ENCODE data around the gene CNNM1. TPM values are rescaled to one million over a fixed set of nuclear protein-coding genes. Genes with fewer than 3 reads are reported as not detected.

The CNNM1 gene
- total RNA-seq, 1 donor from 2014 or later = 0.61 TPM

DNA sequence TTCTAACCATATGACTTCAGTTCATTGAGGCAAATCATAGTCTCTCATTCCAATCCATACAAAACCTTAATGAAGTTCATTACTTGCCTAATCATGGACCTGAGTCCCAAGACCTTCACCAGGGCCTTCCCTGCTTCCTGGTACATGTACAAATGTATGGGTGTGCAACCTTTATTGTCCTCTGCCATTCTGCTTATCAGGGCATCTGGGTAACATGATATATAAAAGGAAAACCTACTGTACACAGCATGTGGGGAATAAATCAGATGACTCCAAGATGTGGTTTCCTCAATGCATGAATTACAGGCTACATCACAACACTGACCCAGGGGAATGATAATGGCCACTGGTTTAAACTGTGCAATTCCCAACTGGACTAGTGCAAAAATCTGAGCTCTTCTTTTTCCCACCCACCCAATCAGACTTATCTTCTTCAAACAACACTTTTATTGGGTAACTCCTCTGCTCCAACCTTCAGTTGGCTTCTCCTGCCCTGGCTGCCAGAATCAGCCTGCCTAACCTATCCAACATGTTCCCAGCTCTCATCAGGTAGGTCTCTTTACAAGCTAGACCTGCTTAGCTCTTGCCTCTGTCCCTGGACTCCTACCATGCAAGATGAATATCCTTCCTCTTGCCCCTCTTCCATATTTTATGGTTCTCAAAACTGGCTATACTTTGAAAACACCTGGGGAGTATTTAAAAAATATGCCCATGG, 89.9 kb downstream of the CNNM1 start:
- DNase-seq (ENCODE audit: low spot score) = no peak

DNA sequence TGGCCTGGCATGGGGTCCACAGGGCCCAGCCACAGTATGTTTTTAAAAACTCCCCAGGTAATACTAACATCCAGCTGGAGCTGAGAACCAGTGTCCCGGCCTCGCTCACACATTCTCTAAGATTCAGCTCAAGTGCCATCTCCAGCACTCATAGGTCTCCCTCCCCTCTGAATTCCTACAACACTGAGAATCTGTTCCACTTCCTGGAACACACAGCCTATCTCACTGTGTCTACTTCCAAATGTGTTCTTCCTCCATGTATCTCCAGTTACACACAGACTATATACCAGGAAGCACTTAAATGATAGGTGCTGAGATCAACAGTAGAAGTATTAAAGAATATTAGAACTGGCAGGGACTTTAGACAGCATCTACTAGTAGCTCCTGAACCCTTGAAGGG, 90.5 kb downstream of the CNNM1 start:
- DNase-seq (ENCODE audit: low spot score) = no peak

- DNase-seq (ENCODE audit: low spot score) = no peak
These were observed 92.1 kb downstream of the CNNM1 start for GRCh38 chr10:99421233-99421739.

DNA sequence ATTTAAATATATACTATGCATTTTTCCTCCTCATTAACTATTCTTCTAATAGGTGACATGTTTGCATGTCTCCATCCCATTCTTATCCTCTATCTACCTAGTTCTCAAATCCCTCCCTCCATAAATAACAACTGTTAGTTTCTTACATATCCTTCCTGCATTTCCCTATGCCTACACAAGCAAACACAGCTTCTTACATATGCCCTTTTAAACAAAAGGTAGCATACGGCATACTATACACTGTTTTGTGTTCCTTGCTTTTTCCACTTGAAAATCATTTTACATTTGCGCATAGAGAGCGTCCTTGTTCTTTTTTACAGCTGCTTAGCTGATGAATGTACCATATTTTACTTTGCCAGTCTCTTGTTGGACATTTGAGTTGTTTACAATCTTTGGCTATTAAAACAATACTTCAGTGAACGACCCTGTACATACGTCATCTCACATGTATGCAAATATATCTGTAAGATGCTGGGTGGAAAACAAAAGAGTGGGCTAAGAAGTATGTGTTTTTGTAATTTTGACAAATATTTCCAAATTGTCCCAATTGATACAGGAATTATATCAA, 93.5 kb downstream of the CNNM1 start:
- DNase-seq (ENCODE audit: low spot score) = no peak

GRCh38 chr10:99424656-99425055, 95.5 kb downstream of the CNNM1 start:
- DNase-seq (ENCODE audit: low spot score) = no peak

DNA sequence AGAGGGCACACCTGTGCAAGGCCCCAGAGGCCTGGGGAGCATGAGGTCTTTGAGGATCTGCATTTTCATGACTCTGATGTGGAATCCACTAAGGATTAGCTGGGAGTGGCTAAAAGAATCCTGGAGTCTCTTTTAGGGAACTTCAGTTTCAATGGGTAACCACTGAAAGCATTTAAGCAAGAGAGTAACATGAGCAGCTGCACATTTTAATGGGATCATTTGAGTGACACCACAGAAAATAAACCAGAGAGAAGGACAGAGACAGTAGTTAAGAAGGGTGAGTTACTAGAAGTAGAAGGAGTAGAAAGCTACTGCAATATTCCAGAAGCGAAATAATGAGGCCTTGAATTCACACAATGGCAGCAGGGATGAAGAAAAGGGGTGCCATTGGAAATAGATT, 96.0 kb downstream of the CNNM1 start:
- DNase-seq (ENCODE audit: low spot score) = no peak

GRCh38 chr10:99426689-99427088, 97.5 kb downstream of the CNNM1 start:
- DNase-seq (ENCODE audit: low spot score) = no peak

DNA sequence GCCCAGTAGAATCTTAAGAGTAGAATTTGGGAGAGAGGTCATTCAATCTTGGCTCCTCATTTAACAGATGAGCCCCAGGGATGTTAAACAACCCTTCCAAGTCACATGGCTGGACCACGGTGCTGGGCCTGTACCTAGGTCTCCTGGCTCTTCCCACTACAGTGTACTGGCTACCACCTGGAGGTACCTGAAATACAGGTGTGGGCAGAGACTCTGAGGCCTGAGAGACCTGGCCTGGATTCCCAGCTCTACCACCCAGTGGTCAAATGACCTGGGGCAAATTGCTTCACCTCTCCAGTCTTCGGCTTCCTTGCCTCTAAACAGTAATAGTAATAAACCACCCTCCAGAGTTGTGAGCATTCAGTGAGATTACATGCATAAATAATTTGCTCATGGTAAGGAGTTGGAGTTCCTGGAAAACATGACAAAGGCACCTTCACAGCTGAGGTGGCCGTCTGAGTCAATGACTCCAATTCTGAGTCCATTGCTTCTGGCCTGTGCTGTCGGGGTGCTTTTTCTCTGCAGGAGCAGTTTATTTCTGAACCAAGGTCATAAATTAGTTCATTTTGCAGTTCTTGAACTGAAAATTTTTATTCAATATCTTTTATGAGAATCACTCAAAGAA, 98.5 kb downstream of the CNNM1 start:
- DNase-seq (ENCODE audit: low spot score) = no peak

DNA sequence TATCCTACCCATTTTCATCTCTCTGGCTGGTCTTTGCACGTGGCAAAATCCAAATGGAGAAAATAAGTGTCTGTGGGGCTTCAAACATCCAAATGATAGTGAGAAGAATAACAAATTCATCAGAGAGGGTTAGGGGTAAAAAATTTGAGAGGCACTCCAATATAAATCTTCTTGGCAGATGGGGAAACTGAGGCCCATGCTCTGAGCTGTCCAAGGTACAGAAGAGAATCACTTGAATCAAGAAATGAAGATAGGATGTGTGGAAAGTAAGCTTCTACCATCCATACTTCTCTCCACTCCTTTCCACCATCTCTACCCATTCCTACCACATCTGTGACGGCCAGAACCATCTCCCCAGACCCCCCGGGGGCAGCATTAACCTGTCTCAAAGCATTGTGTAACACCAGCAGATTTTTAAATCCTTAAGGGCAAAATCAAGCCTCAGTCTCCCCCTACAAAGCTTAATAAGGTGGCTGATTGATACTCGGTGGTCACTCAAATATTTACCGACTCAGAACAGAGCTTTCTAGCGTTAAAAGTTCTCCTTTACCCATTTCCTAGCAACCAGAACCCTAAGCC, 100.5 kb downstream of the CNNM1 start:
- DNase-seq (ENCODE audit: low spot score) = no peak

DNA sequence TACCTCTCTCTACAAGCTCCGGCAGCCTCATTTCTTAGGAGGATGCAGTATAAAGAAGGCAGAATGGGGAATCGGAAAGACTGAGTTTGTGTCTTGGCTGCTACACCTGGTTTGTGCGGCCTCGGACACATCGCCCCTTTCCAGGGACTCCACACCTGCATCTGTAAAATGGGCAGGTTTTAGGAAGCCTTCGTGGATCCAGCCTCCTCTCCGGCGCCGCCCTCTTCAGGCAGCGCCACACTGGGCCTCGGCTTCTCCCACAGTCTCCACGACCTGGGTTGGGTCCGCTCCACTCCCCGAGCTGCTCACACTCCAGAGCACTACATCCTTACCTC, 100.9 kb downstream of the CNNM1 start:
- DNase-seq (ENCODE audit: low spot score) = no peak

DNA sequence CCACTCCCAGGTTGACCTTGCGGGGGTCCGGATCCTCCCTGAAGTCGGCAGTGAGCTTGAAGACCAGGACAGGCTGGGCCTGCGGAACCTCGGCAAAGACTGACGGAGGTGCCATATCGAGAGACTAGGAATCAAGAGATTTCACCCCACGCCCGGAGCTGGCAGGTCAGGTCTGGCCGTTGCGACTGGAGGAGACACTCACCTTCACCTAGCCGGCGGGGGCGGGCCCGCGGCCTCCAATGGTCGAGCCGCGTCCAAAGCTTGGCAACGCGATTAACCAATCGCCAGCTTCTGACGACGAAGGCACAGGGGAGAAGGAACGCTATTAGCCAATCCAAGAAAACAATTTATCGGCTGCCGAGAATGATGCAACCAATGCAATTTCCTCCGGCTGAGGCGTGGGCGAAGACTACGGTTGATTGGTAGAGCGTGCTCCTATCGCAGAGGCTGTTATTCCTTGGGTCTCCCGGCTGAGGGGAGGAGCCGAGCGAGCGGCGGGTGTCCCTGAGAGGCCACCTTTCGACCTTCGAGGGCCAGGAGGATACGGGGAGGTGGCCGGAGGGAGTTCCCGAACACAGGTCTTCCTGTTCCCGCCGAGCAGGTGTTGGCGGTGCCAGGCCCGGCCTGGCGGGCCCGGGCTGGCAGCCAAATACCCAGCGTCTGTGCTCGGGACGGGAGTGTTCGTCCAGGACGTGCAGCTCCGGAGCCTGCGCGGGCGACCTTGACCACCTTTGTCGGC, 101.5 kb downstream of the CNNM1 start, which contains the start of gene GOT1:
Gene GOT1, minus strand, starts transcription at position 174 of the 739 bp plus-strand sequence. Its CDS starts 59 bp downstream, at position 115.
- peak; percentile 97 for DNase-seq (ENCODE audit: low spot score)

GRCh38 chr10:99431190-99431760, 102.1 kb downstream of the CNNM1 start:
- no peak for DNase-seq (ENCODE audit: low spot score)

GRCh38 chr10:99432047-99432446, 102.9 kb downstream of the CNNM1 start:
- DNase-seq (ENCODE audit: low spot score) = no peak

GRCh38 chr10:99432881-99433280, 103.7 kb downstream of the CNNM1 start:
- DNase-seq (ENCODE audit: low spot score) = no peak

DNA sequence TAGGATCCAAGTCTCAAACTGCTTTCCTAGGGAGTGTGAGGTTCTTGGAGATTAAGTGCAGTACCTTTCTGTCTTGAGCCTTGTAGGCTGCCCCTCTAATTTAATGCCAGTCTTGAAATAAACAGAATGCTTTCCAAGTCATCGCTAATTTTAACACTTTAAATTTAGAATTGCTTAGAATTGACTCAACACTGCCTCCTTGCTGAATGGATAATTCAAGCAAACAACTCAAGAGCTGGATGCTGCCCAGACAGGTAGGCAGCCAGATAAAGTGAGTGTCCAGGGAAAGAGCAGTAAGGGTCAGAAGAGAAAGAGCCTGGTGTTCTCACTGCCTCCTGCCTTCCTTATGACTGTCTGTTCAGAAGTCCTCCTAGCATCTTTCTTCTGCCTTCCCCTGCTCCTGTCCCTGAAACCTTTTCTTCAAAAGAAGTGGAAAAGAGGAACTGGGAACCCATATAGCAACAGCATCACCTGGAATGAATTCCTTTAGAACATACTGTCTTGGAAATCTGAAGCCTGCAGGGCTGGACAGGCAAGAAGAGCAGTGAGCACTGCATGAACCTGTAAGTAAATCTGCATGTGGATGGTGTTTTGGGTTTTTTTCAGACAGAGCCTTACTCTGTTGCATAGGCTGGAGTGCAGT, 104.3 kb downstream of the CNNM1 start:
- no peak for DNase-seq (ENCODE audit: low spot score)

- DNase-seq (ENCODE audit: low spot score) = no peak
These were observed 107.0 kb downstream of the CNNM1 start for GRCh38 chr10:99435986-99436638.

GRCh38 chr10:99438890-99439289, 109.7 kb downstream of the CNNM1 start:
- DNase-seq (ENCODE audit: low spot score) = no peak

DNA sequence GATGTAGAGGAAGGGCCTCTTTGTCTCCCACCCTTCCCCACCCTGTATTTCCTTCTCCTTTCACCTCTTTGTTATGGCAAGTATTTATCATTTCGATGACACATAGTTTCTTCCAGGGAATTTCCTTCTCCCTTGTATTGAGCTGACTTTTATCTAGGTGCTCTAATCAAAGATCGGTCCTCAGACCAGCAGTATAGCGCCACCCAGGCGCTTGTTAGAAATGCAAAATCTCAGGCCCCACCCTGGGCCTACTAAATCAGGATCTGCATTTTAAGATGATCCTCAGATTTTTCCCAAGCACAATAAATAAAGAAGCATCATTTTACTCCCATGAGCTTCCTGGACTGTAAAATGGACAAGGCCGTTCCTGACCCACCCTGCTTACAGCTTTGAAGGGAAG, 113.2 kb downstream of the CNNM1 start:
- no peak for DNase-seq (ENCODE audit: low spot score)

DNA sequence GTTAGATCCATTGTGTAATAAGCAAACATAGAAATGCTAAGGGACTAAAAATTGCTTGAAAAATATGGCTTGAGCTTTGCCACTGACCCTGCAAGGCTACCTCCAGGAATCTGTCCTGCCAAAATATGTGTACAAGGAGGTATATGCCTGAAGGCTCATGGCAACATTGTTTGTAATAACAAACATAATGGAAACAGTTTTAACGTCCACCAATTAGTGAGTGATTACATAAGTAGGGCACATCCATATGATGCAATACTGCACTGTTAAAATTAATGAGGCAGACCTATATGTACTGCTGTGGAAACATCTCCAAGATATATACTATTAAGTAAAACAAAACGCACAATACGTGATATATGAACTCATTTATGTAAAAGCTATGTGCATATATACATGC, 114.3 kb downstream of the CNNM1 start:
- DNase-seq (ENCODE audit: low spot score) = no peak
